Stimulated activated CD4-positive, alpha-beta T cell treated with anti-CD3 and anti-CD28 coated beads, TNF-alpha, amount 100 ng/mL, for 24 hours (primary cell): ENCODE data around the gene IL1RAPL1.

ENCODE experiments used
- DNase-seq, 3 experiments: peaks; one replicate each; pipeline ENCODE4 v3.0.0-alpha.2; 2020; ENCODE audit warnings: low read depth in 3 of 3

The IL1RAPL1 gene

GRCh38 chrX:29422034-29422433 lies 834.8 kb downstream of the IL1RAPL1 start:
- DNase-seq, result no peak

GRCh38 chrX:29431895-29432294 lies 844.6 kb downstream of the IL1RAPL1 start:
- DNase-seq, result no peak

- no peak for DNase-seq
These were observed 845.3 kb downstream of the IL1RAPL1 start for GRCh38 chrX:29432534-29432933.

GRCh38 chrX:29434939-29435338 lies 847.7 kb downstream of the IL1RAPL1 start:
- no peak for DNase-seq

GRCh38 chrX:29435396-29435795 lies 848.1 kb downstream of the IL1RAPL1 start:
- DNase-seq, result no peak

- DNase-seq, result no peak
These were observed 860.6 kb downstream of the IL1RAPL1 start for GRCh38 chrX:29447867-29448266.

- no peak for DNase-seq
These were observed 866.1 kb downstream of the IL1RAPL1 start for GRCh38 chrX:29453333-29453732.

- no peak for DNase-seq
These were observed 868.5 kb downstream of the IL1RAPL1 start for GRCh38 chrX:29455702-29456101.

- no peak for DNase-seq
These were observed 873.8 kb downstream of the IL1RAPL1 start for GRCh38 chrX:29461039-29461438.

- DNase-seq, result no peak
These were observed 879.2 kb downstream of the IL1RAPL1 start for GRCh38 chrX:29466456-29466855.

GRCh38 chrX:29468911-29469494 lies 881.8 kb downstream of the IL1RAPL1 start:
- DNase-seq, result no peak

GRCh38 chrX:29470030-29470429 lies 882.8 kb downstream of the IL1RAPL1 start:
- DNase-seq, result no peak

- no peak for DNase-seq
These were observed 884.6 kb downstream of the IL1RAPL1 start for GRCh38 chrX:29471829-29472228.

- no peak for DNase-seq
These were observed 890.6 kb downstream of the IL1RAPL1 start for GRCh38 chrX:29477878-29478277.

- no peak for DNase-seq
These were observed 891.3 kb downstream of the IL1RAPL1 start for GRCh38 chrX:29478336-29479069.

- DNase-seq, result no peak
These were observed 900.0 kb downstream of the IL1RAPL1 start for GRCh38 chrX:29487214-29487613.

- no peak for DNase-seq
These were observed 900.5 kb downstream of the IL1RAPL1 start for GRCh38 chrX:29487714-29488113.

GRCh38 chrX:29488919-29489318 lies 901.7 kb downstream of the IL1RAPL1 start:
- no peak for DNase-seq

- no peak for DNase-seq
These were observed 903.4 kb downstream of the IL1RAPL1 start for GRCh38 chrX:29490606-29491005.

- DNase-seq, result no peak
These were observed 904.4 kb downstream of the IL1RAPL1 start for GRCh38 chrX:29491659-29492058.

GRCh38 chrX:29496636-29497180 lies 909.5 kb downstream of the IL1RAPL1 start:
- DNase-seq, result no peak

- DNase-seq, result no peak
These were observed 919.5 kb downstream of the IL1RAPL1 start for GRCh38 chrX:29506729-29507128.

GRCh38 chrX:29518100-29518499 lies 930.9 kb downstream of the IL1RAPL1 start:
- no peak for DNase-seq
